Astrocyte (in vitro differentiated cells and primary cell): Measurements from ENCODE around the gene SRGN.

Experiments
- EZH2 ChIP-seq: IDR thresholded peaks from 2 replicates; pipeline ENCODE4 v1.6.1; 2012; ENCODE audit warnings: mild to moderate bottlenecking, low read length, inconsistent platforms; ENCODE audit not compliant: insufficient read depth
- TF ChIP-seq, protein P1 (sequence below): IDR thresholded peaks from 2 replicates; pipeline ENCODE4 v1.5.1; 2011; ENCODE audit warnings: low read depth, mild to moderate bottlenecking, inconsistent platforms, low read length, moderate library complexity; ENCODE audit not compliant: insufficient read depth

DNA sequence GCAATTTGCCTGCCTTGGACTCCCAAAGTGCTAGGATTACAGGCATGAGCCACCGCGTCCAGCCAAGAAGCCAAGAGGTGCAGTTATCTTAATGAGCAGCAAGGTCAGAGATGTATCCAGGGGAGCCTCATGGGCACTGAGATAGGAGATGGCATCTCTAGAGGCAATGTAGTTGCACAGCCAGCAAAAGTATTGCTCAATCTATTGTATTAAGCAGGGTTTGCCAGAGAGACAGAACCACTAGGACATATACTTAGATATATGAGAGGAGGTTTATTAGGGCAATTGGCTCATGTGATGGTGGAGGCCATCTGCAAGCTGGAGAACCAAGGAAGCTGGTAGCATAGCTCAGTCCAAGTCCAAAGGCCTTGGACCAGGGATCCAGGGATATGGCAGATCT is 19.8 kb downstream of the SRGN start:
- TF ChIP-seq, protein P1, sequence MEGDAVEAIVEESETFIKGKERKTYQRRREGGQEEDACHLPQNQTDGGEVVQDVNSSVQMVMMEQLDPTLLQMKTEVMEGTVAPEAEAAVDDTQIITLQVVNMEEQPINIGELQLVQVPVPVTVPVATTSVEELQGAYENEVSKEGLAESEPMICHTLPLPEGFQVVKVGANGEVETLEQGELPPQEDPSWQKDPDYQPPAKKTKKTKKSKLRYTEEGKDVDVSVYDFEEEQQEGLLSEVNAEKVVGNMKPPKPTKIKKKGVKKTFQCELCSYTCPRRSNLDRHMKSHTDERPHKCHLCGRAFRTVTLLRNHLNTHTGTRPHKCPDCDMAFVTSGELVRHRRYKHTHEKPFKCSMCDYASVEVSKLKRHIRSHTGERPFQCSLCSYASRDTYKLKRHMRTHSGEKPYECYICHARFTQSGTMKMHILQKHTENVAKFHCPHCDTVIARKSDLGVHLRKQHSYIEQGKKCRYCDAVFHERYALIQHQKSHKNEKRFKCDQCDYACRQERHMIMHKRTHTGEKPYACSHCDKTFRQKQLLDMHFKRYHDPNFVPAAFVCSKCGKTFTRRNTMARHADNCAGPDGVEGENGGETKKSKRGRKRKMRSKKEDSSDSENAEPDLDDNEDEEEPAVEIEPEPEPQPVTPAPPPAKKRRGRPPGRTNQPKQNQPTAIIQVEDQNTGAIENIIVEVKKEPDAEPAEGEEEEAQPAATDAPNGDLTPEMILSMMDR: no peak
- TF ChIP-seq EZH2: no peak
